Measurements from ENCODE around the gene DAB1.

The DAB1 gene

GRCh38 chr1:56967900-56968832 lies 455.7 kb downstream of the DAB1 start:
- DNase-seq = peak in 2 of 3 donors; percentile 8 to 28

DNA sequence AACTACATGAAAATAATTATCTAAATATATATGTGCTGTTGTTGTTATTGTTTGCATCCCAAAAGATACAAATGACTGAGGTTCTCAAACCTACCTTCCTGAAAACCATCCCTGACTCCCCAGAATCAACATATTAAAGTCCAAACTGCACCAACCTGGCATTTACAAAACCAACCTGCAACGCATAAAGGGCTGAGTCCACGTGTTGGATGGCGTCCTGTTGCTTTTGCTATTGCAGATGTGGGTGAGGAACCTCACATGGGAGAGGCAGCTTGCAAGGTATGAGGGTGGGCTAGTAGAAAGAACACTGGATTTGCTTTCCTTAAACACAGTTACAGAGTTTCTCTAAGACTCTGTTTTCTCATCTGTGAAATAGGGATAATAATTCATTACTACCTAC lies 456.5 kb downstream of the DAB1 start:
- DNase-seq = no peak

DNA sequence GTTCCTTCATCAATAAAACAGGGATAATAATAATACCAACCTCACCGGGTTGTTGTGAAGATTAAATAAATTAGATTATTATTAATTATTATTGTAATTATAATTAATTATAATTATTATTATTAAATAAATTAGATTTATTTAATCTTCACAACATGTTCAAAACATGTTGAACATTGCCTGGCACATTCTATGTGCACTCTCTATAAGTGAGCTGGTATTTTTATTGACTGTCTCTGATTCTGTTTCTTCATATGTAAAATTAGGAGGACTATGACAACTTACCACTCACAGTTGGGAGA lies 457.2 kb downstream of the DAB1 start:
- no peak for DNase-seq

GRCh38 chr1:56965916-56966697 lies 457.8 kb downstream of the DAB1 start, which contains the start of gene C8B:
TSS of gene C8B (minus strand) at chr1:56966015. CDS start at chr1:56965948, 67 bp downstream.
- no peak for DNase-seq

GRCh38 chr1:56965191-56965590 lies 458.7 kb downstream of the DAB1 start:
- no peak for DNase-seq

DNA sequence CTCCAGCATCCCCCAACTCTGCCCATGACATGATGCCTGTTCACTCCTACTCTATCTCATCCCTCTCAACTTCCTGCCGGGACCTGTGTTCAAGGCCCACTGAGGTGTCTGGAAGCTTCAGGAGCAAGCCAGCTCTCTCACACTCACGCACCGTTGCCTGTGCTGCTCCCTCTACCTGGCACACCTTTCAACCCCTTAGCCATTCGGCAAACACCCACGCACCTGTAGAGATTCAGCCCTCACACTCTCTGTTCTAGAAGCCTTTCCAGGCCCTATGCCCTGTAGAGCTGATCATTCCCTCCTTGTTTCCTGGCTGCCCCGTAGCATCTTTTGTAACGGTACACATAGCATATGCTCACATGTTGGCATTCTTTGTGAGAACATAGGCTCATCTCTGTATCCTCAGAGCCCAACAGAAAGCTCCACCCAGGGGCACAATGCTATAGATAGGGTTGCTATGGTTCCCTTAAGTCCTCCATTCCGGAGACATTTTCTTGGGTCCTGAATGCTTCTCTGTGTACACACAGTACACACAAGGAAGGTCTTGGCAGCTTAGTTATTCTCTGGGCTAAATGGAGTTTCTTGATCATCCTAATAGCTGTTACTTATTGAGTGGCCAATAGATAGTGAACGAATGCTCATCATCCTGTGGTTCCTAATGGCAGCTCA lies 459.4 kb downstream of the DAB1 start:
- no peak for DNase-seq

GRCh38 chr1:56963667-56964066 lies 460.2 kb downstream of the DAB1 start:
- no peak for DNase-seq

GRCh38 chr1:56961426-56961825 lies 462.4 kb downstream of the DAB1 start:
- DNase-seq = no peak

DNA sequence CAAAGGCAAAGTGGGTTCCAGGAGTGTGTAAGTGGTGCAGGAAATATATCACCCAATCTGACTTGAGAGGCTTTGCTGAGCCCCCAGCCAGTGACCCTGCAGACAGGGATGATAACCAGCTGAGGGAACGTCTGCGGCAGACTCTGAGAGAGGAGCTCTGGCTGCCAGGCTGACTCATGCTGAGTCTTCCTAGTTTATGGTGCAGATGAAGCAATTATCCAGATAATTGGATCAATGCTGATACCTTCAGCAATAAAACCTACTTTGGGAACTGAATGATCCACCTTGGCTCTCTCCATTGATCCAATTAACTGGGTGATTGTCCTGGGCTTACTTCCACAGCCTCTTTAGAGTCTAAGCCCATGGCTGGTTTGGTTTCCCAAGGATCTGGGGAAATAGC lies 465.3 kb downstream of the DAB1 start:
- no peak for DNase-seq

- DNase-seq = no peak
Observed at GRCh38 chr1:56957931-56958330, 465.9 kb downstream of the DAB1 start.

DNA sequence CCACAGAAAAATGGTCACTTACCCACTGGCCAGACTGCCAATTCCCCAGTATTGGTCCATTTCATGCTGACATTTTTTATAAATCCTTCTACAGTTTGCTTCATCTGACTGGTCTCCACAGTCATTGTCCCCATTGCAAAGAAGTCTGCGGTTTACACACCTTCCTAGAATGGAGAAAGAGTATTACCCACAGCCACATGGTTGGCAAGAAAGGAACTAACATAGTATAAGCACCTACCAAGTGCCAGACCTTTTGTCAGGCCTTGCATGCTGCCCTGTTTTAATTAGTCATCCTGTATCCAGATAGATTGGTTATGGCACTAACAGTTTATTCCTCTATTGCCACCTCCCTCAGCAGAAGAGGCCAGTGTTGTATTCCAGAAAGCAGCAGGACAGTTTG lies 469.2 kb downstream of the DAB1 start:
- DNase-seq = no peak

GRCh38 chr1:56953386-56953785 lies 470.5 kb downstream of the DAB1 start:
- no peak for DNase-seq

DNA sequence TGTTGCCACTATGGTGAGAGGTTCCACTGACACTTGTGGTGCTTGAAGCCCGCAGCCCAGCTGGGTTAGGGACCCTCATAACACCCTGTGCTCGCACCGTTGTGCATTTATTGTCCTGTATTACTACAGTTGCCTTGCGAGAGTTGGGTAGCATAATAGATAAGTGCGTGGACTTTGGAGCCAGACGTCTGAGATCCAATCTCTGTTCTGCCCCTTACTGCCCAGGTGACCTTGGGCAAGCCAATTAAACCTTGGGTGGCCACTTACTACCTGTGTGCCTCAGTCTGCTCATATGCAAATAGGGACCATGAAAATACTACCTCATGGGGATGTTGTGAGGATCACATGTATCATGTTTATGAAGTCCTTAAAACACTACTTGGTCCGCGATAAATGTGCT lies 471.4 kb downstream of the DAB1 start:
- DNase-seq = no peak

DNA sequence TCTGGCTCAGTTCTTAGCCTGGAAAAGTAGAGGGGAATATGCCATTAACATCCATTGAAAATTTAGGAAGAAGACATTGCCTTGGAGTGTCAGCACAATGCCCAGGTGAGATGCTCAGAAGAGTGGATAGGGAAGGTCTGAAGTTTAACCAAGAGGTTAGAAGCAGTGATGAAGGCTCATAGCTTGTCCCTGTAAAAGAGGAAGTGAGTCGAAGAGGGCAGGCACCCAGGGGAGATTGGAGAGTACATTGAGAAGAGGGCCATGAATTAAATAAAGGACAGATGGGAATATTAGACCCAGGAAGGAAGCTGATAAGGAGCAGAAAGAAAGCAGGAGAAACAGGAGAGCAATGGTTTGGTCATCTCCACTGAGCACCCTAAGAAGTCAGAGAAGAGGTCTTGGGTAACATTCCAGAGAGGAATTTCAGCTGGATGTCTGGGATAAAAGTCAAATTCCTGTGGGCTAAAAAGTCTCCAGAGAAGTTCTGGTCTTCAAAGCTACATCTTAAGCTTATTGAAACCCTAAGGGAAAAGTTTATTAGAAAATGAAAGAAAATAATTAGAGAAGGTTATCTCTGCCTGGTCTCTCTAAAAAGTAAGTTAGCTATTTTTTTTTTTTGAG lies 475.3 kb downstream of the DAB1 start:
- no peak for DNase-seq
